ENCODE results near the gene PSG11.
A peak's percentile ranks its signal among the peaks of the same experiment; 100 is the strongest.
"Not testable (repeated sequence)": the region's sequence is repeated elsewhere in the genome, so short reads cannot be mapped to it uniquely, and the experiment has no call there.

The PSG11 gene

DNA sequence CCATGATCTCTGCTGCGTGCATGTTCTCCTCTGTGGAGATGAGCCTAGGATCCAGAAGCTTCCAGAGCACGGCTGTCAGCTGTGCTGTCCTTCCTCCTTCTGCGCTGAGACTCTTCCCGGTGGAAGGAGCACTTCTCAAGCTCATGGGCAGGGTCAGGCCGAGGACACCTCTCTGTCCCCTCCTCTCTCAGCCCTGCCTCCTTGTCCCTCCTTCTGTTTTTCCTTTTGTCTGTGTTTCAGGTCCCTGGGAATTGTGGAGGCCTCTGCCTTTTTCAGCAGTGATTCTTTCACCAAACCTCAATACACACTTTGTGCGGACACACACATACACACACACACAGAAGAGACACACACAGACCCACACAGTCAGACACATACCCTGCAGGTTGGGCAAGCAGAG, at the start of gene PSG11:
TSS of gene PSG11 (minus strand) at position 101 of the 400 bp plus-strand sequence. CDS start at position 4, 97 bp downstream.
- DNase-seq (ENCODE audit: low read depth): not testable (repeated sequence)

DNA sequence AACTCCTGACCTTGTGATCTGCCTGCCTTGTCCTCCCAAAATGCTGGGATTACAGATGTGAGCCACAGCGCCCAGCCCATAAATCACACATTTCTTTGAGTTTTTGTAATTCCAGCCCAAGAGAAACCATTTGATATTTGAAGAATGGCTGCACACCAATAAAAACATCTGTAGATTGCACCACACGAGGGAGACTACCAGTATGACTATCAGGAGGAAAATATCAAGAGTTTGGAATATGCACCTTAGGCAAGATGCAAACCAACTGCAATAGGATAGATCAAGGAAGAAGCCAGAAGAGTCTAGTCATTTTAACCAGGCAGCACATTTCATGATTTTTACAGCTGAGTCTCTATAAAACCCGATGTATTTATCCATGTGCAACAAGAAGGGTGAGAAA, 36.1 kb upstream of the PSG11 start:
- not testable (repeated sequence) for DNase-seq (ENCODE audit: low read depth)

GRCh38 chr19:43061326-43061725, 35.1 kb upstream of the PSG11 start:
- DNase-seq (ENCODE audit: low read depth): peak; percentile 30

- DNase-seq (ENCODE audit: low read depth): peak; percentile 7
Measured at GRCh38 chr19:43060254-43060653, 34.0 kb upstream of the PSG11 start.

- not testable (repeated sequence) for DNase-seq (ENCODE audit: low read depth)
Measured at GRCh38 chr19:43059482-43059881, 33.2 kb upstream of the PSG11 start.

GRCh38 chr19:43058440-43058839, 32.2 kb upstream of the PSG11 start:
- not testable (repeated sequence) for DNase-seq (ENCODE audit: low read depth)

DNA sequence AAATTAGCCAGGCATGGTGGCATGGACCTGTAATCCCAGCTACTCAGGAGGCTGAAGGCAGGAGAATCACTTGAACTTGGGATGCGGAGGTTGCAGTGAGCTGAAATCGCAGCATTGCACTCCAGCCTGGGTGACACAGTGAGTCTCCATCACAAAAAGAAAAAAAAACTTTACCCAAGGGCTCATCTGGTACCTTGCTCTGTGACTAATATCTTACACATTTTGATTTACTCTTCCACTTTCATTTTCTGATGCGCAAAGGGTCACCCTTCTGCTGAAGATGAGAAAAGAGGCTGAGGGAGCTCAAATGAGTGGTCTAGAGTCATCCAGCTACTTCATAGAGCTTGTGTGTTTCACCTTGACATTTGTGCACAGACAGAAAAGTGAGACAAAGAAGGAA, 21.7 kb upstream of the PSG11 start:
- not testable (repeated sequence) for DNase-seq (ENCODE audit: low read depth)

DNA sequence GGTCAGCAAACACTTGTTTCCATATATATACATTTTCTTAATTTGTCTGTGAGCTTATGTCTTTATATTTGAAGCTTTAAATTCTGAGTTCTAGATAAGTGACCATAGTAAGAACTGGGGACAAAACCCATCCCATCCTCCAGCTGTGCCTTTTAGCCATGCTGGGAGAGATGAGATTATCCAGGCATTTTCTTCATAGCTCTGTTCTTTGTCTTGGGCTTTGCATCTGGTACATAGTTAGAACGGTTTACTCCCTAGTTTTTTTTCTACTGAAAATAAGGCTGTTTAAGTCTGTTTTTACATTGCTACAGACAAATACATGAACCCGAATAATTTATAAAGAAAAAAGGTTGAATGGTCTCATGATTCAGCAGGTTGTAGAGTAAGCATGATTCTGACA, 20.3 kb upstream of the PSG11 start:
- not testable (repeated sequence) for DNase-seq (ENCODE audit: low read depth)

GRCh38 chr19:43043492-43044180, 17.4 kb upstream of the PSG11 start:
- not testable (repeated sequence) for DNase-seq (ENCODE audit: low read depth)

DNA sequence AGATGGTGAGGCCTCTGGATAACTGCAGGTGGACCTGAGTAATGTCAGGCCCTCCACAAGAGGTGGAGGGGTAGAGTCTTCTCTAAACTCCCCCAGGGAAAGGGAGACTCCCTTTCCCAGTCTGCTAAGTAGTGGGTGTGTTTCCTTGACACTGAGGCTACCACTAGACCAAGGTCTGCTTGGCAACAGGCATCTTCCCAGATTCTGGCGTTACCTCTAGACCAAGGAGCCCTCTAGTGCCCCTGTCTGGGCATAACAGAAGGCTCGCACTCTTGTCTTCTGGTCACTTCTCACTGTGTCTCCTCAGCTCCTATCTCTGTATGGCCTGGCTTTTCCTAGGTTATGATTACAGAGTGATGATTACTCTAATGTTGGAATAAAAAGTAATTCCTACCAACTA, 5.4 kb upstream of the PSG11 start:
- peak; percentile 44 for DNase-seq (ENCODE audit: low read depth)

DNA sequence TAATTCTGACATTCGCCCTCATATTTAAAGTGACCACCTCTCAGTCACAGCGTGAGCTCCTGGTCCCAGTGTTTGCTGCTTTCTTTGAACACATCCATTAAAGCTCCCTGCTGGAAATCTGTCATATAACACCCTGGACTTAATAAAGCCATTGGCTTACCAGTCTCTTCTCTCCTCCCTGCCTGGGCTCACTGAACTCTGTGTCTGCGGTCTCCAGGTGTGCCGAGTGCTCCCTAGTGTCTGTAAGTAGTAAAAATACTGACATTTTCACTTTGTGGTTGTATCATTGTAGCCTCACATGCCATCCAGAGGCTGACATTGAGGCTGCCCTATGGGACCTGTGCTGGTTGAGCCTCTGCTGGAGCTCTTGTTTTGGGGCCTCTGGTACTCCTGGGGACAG, 2.6 kb upstream of the PSG11 start:
- DNase-seq (ENCODE audit: low read depth): no peak

GRCh38 chr19:43027985-43028384, 1.7 kb upstream of the PSG11 start:
- DNase-seq (ENCODE audit: low read depth): not testable (repeated sequence)

GRCh38 chr19:43027061-43027460, 792 bp upstream of the PSG11 start:
- not testable (repeated sequence) for DNase-seq (ENCODE audit: low read depth)

DNA sequence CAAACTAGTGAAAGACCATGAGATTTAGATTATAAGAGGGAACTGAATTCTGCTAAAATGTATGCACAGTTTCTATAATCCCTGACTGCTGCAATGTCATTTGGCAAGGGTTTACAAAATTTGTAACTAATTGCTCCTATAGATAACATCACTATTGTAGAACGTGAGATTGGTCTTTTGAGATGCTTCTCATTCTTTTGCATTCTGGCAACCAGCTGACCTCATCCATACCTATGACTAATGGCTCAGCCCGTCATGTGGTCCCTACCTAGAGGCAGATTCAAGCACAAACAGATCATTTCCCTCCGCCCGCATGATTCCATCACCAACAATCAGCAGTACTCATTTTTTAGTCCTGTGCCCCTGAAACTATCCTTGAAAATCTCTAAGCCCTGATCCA, 4.2 kb downstream of the PSG11 start:
- peak; percentile 49 for DNase-seq (ENCODE audit: low read depth)

DNA sequence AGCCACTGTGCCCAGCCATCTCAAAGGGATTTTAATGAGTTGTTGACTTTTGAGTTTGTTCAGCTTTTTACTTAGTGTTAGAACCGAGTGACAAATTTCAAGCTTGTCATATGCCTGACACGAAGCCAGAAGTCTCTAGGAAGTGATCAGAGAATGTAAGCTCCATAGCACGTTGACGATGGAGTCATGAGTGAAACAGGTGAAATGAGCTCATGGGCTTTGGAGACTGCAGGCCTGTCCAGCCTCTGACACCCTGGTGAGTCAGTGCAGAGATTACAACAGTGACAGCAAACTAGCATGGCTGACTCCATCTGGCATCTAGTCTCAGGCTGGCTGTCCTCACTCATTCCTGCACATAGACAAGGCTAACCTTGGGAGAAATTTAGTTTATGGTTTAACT, 4.6 kb downstream of the PSG11 start:
- peak; percentile 52 for DNase-seq (ENCODE audit: low read depth)

- not testable (repeated sequence) for DNase-seq (ENCODE audit: low read depth)
Measured at GRCh38 chr19:43019588-43019987, 6.7 kb downstream of the PSG11 start.

GRCh38 chr19:43005841-43006240, 20.4 kb downstream of the PSG11 start:
- not testable (repeated sequence) for DNase-seq (ENCODE audit: low read depth)

GRCh38 chr19:43004846-43005245, 21.4 kb downstream of the PSG11 start:
- DNase-seq (ENCODE audit: low read depth): peak; percentile 69

DNA sequence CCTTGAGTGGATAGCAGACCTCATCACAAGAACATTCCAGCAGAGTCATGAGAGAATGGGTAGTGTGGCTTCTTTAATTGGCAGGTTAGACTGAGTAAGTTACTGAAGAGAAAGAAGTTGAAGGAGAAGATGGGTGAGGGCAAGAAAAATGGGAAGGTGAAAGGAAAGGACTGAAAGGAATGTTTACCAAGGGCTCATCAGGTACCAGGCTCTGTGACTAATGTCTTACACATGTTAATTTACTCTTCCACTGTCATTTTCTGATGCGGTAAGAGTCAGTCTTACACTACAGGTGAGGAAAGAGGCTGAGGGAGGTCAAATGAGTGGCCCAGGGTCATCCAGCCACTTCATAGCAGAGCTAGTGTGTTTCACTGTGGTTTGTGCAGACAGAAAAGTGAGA, 22.6 kb downstream of the PSG11 start:
- not testable (repeated sequence) for DNase-seq (ENCODE audit: low read depth)

- not testable (repeated sequence) for DNase-seq (ENCODE audit: low read depth)
Measured at GRCh38 chr19:43002948-43003347, 23.3 kb downstream of the PSG11 start.

DNA sequence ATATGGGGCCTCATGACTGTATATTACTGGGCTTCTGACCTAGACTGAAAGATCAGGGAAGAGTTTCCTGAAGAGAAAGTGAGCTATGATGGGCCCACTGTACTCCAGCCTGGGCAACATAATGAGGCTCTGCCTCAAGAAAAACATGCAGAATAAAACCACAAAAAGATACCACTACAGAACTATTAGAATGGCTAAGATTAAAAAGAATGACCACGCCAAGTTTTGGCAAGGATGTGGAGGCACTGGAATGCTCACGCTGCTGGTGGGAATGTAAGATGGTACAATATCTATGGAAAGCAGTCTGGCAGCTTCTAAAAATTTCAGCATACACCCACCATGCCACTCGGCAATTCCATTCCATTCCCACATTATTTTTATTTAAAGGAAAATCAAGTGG, 30.1 kb downstream of the PSG11 start:
- not testable (repeated sequence) for DNase-seq (ENCODE audit: low read depth)

DNA sequence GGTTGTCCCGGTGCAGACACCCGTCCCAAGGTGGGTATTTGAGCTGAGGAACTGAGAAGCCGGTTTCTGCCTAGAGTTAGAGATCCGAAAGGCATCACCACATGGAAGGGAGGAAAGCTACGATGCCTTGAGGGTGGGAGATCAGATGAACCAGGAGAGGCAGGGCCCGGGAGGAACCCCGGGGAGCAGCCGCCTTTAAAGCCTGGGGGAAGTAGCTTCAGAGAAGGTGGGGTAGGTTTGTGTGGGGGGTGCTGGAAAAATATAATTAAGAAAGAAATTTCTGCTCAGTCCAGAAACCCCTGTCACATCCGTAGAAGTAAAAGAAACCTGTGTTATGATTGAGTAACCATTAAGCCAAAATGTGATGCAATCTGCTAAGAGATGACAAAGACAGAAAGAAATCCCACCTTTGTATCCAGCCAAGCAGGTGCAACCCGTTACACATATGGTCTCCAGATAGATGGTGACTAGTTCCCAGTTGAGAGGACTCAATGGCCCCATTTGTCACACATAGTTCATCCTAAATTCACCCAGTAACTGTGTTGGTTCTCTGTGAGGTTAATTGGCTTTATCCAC, 34.2 kb downstream of the PSG11 start:
- DNase-seq (ENCODE audit: low read depth): not testable (repeated sequence)

DNA sequence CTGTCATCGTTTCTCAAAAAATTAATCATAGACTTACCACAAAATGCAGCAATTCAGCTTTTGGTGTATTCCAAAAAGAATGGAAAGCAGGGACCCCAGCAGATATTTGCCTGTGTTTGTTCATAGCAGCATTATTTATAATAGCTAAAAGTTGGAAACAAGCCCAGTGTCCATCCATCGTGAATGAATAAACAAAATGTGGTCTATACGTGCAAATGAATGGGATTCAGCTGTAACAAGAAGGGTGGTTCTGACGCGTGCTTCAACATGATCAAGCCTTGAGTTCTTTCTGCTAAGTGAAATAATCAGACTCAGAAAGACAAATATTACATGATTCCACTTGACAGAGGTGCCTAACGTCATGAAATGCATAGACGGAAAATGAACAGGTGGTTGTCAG, 36.4 kb downstream of the PSG11 start:
- DNase-seq (ENCODE audit: low read depth): peak; percentile 61

- DNase-seq (ENCODE audit: low read depth): not testable (repeated sequence)
Measured at GRCh38 chr19:42989186-42989585, 37.1 kb downstream of the PSG11 start.
